ENCODE results near the gene MAD1L1. TPM values are rescaled to one million over a fixed set of nuclear protein-coding genes. Genes with fewer than 3 reads are reported as not detected.

MAD1L1 gene
- total and polyA plus RNA-seq, 2 of the 4 experiments (the other 2 are of a cell fraction) = 29.0 to 40.9 TPM

- in situ Hi-C loops (cut with MboI; ENCODE audit: low sequenced_read_pairs) = no loop called here
- POLR2A ChIA-PET (ENCODE audit: unreplicated experiment) = no interaction called here
- Histone ChIP-seq H3K9me3 (ENCODE audit: control insufficient read depth, insufficient read depth, low read length) (no peaks in the 10 kb centered on the region), H3K56ac (ENCODE audit: extremely low read depth, insufficient read depth, low read length) (no peak overlapping the region), H3K27ac (ENCODE audit: insufficient read depth, low read length) (no peak overlapping the region), H3K27me3 (ENCODE audit: control insufficient read depth, insufficient read depth, low read length) (no peaks in the 10 kb centered on the region), H3K36me3 (ENCODE audit: control insufficient read depth, insufficient read depth, low read length) (no peaks in the 10 kb centered on the region), H3K14ac (replicated peaks; ENCODE audit: low read depth, low read length) (no peak overlapping the region), H2AFZ (replicated peaks; ENCODE audit: low read length, poor library complexity) (no peak overlapping the region), H4K91ac (ENCODE audit: insufficient read depth, low read depth, low read length) (no peak overlapping the region), H3K9ac (ENCODE audit: low read depth, low read length) (no peak overlapping the region), H2BK5ac (ENCODE audit: low read depth, low read length, poor library complexity, severe bottlenecking) (no peak overlapping the region), H3K4me3 (ENCODE audit: insufficient read depth, low read depth, low read length) (no peak overlapping the region), H4K8ac (ENCODE audit: low read depth in 2 of 2, low read length in 2 of 2) (no peak overlapping the region), H2BK20ac (ENCODE audit: low read depth, low read length) (no peak overlapping the region), H2AK9ac (replicated peaks; ENCODE audit: low read depth, low read length, poor library complexity) (no peak overlapping the region), H3K79me1 (ENCODE audit: low read depth in 1 of 2, low read length in 2 of 2) (no peaks in the 10 kb centered on the region), H3K9me1 (ENCODE audit: insufficient read depth, low read length) (no peaks in the 10 kb centered on the region), H3K4ac (ENCODE audit: low read depth, low read length) (no peak overlapping the region), H3K4me1 (ENCODE audit: control insufficient read depth, insufficient read depth, low read length) (no peaks in the 10 kb centered on the region), H3K23ac (ENCODE audit: low read depth, low read length) (no peak overlapping the region), H3K4me2 (ENCODE audit: low read depth, low read length) (no peak overlapping the region), H2BK15ac (ENCODE audit: low read depth, low read length) (no peak overlapping the region), H4K5ac (ENCODE audit: low read depth, low read length) (no peak overlapping the region), H2AK5ac (ENCODE audit: low read depth, low read length) (no peak overlapping the region), H3K18ac (ENCODE audit: low read depth, low read length) (no peak overlapping the region), H2BK120ac (ENCODE audit: low read depth, low read length) (no peak overlapping the region), H4K20me1 (ENCODE audit: insufficient read depth, low read length) (no peaks in the 10 kb centered on the region; the same call in none of the 2 replicates)
- DNase-seq (no peak), ATAC-seq (ENCODE audit: low read depth) (no peak)
- 80% methylated on average over 23 of the region's 41 CpGs; no CpG with 5 or more reads in 1 of the 2 experiments for whole genome bisulfite sequencing, 2 experiments (ENCODE audit: extremely low coverage in 2 of 2, insufficient read length in 1 of 2)
- dilution Hi-C loops (cut with HindIII; ENCODE audit: low sequenced_read_pairs, unreplicated experiment) = no loop called here
- BruUV-seq (replicated peaks) = no TSS peak
- TF ChIP-seq RAD21 (IDR thresholded peaks at IDR 0.05; ENCODE audit: low read length) (no peak), MAZ (IDR thresholded peaks at IDR 0.05; ENCODE audit: borderline replicate concordance, low read depth, low read length) (no peak), RCOR1 (IDR thresholded peaks at IDR 0.05; ENCODE audit: insufficient replicate concordance, low read length) (no peak), BHLHE40 (IDR thresholded peaks at IDR 0.05; ENCODE audit: low read depth, low read length) (no peak), CTCF (conservative IDR thresholded peaks at IDR 0.05; ENCODE audit: low read depth, low read length) (no peak), POLR2A (IDR thresholded peaks at IDR 0.05; ENCODE audit: low read depth, low read length) (no peak), CHD1 (IDR thresholded peaks at IDR 0.05; ENCODE audit: low read depth, low read length) (no peak)
- intact Hi-C loops (cut with micrococcal nuclease) = no loop called here
- CTCF ChIA-PET = no interaction called here
Observed at GRCh38 chr7:1854866-1855724, 377.6 kb downstream of the MAD1L1 start.
